Fibroblast of mammary gland (primary cell): ENCODE measurements around the gene HGF.

Source experiments
- DNase-seq: peaks from one replicate; pipeline ENCODE4 v3.0.0-alpha.2; 2010; ENCODE audit warnings: low read depth
- H3K4me3 ChIP-seq: 2 replicates; pipeline ENCODE4 v1.5.1; 2011; ENCODE audit warnings: low read depth, mild to moderate bottlenecking, low read length, moderate library complexity; ENCODE audit not compliant: control insufficient read depth
- TF ChIP-seq, protein P1 (sequence below): conservative IDR thresholded peaks from 2 replicates; pipeline ENCODE4 v1.5.1; 2011; ENCODE audit warnings: low read depth, low read length, inconsistent platforms; ENCODE audit not compliant: control insufficient read depth, insufficient read depth

HGF gene

DNA sequence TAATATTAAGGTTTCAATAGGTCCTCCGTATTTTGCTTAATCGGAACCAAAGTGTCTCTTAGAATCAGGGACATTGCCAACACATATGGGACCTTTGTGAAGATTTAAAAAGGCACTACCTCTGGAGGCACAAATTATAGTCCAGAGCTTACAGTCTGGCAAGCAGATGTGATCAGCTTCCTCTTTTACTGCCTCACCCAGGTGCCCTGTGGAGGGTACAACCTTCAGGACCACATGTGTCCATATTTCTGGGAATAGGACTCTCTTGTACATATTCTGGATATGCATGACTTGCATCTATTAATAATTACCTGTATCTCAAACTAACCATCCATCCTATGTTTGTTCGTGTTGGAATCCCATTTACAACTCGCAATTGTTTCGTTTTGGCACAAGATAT is 60.0 kb downstream of the HGF start:
- no peak for DNase-seq
- TF ChIP-seq, protein P1, sequence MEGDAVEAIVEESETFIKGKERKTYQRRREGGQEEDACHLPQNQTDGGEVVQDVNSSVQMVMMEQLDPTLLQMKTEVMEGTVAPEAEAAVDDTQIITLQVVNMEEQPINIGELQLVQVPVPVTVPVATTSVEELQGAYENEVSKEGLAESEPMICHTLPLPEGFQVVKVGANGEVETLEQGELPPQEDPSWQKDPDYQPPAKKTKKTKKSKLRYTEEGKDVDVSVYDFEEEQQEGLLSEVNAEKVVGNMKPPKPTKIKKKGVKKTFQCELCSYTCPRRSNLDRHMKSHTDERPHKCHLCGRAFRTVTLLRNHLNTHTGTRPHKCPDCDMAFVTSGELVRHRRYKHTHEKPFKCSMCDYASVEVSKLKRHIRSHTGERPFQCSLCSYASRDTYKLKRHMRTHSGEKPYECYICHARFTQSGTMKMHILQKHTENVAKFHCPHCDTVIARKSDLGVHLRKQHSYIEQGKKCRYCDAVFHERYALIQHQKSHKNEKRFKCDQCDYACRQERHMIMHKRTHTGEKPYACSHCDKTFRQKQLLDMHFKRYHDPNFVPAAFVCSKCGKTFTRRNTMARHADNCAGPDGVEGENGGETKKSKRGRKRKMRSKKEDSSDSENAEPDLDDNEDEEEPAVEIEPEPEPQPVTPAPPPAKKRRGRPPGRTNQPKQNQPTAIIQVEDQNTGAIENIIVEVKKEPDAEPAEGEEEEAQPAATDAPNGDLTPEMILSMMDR, result no peak
- no peak overlapping the region for H3K4me3 ChIP-seq

DNA sequence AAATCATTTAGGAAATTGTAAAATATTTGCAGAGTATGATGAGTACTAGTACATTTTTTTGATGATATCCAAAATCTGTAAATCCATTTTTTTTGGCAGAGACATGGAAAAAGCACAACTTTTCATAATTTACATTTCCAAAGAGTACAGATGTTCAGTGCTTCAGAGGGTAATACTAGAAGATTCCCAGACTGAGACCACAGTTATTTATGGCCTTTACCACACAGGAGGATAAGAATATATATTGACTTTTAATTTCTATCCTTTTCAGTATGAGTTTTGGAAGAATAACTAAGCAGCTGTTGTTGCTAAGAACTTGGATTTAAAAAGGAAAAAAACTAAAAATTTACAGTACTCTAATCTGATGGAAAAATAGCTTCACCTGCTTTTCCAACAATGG is 61.9 kb downstream of the HGF start:
- TF ChIP-seq, protein P1, result no peak
- H3K4me3 ChIP-seq, result no peak overlapping the region
- DNase-seq, result no peak

DNA sequence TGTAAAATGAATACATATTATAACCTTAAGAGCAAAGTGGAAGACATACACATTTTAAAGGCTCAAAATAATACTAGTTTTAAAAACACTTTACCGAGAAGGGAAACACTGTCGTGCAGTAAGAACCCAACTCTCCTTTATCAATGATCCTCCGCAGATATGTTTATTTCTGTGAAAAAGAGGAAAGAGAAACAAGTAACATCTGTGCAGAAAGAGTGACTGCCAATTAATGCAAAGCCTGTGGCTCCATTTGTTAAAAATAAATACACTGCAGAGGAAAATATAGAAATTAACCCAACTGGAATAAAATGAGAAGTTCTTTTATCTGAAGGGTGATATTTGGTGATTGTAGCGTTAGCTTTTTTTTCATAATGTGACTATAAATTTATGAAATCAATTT is 62.7 kb downstream of the HGF start:
- TF ChIP-seq, protein P1, result no peak
- no peak overlapping the region for H3K4me3 ChIP-seq
- no peak for DNase-seq

DNA sequence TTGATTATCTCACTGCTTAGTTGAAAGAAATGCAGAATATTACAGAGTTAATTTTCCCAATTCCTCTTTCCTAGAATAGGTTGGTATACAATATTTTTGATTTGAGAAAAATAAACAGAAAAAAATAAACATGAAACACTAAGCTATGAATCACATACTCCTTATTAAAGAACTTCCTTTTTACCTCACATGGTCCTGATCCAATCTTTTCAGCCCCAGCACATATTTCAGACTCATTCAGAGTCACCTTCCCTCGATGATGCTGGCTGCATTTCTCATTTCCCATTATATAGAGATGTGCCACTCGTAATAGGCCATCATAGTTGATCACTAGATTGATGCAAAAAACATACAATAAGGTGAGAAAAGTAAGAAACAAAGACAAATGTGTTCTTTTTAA is 64.6 kb downstream of the HGF start:
- no peak for DNase-seq
- H3K4me3 ChIP-seq, result no peak overlapping the region
- TF ChIP-seq, protein P1, result no peak

DNA sequence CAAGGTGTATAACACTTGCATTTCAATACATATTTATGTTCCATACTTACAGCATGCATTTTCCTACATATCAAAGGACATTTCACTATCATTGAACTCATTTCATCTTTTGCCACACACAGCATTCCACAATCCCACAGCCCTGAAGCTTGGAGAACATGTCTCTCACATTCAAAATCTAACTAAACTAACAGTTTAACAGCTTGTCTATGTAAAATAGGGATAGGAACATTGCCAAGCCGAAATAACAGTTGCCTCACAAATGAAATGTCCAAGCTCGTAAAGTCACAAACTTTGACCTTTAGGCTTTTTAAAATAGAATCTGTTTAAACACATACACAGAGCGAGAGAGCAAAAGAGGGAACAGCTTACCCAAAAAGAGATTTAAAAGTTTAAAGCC is 65.3 kb downstream of the HGF start:
- DNase-seq, result no peak
- no peak overlapping the region for H3K4me3 ChIP-seq
- TF ChIP-seq, protein P1, result no peak

DNA sequence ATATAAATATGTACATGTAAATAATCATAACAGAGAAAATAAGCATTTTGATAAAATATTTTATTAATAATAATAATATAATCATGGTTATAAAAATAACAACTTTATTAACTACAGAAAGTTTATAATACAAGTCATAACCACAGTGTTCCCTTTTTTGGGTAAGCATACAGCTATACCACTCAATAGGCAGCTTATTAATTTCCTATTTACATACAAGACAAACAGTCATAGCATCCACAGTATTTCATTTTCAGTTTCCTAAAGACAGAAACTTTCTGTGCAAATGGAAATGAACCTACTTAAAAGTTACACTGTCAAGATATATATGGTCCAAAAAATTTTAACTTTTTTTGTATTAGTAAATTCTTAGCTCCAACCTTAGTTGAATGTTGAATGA is 70.9 kb downstream of the HGF start:
- no peak overlapping the region for H3K4me3 ChIP-seq
- TF ChIP-seq, protein P1, result no peak
- DNase-seq, result no peak

DNA sequence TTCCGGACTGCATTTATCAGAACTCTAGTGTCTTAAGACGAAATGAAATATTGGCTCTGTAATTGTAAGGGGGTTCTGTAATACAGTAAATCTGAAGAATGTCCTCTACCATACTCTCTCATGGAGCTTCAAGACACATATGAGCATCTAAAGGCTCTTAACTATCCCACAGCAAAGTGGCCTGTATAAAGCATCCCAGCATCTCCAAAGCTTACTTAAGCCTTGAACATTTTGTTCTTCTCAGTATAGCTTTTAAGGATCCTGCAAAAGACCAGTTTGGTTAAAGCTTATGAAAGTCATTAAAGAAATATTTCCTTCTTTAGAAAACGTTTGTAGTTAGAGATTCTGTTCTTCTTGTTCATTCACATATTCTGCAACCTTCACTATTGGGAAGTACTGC is 75.1 kb downstream of the HGF start:
- TF ChIP-seq, protein P1, result no peak
- H3K4me3 ChIP-seq, result no peak overlapping the region
- no peak for DNase-seq
